GM19025 (cell line): ENCODE data around the gene CDH12.
"Not testable (repeated sequence)": the region's sequence is repeated elsewhere in the genome, so short reads cannot be mapped to it uniquely, and the experiment has no call there.

ENCODE experiments used
- ATAC-seq: cut with Tn5 transposase; IDR thresholded peaks from one replicate; pipeline ENCODE4 v1.9.1; 2021; ENCODE audit warnings: mild to moderate bottlenecking, low read depth, moderate library complexity; ENCODE audit not compliant: unreplicated experiment

CDH12 gene

GRCh38 chr5:22329683-22330082 lies 523.5 kb downstream of the CDH12 start:
- ATAC-seq, result no peak

- no peak for ATAC-seq
Measured at GRCh38 chr5:22319798-22320197, 533.3 kb downstream of the CDH12 start.

- ATAC-seq, result no peak
Measured at GRCh38 chr5:22316294-22316693, 536.9 kb downstream of the CDH12 start.

- not testable (repeated sequence) for ATAC-seq
Measured at GRCh38 chr5:22315052-22315451, 538.1 kb downstream of the CDH12 start.

GRCh38 chr5:22314548-22314947 lies 538.6 kb downstream of the CDH12 start:
- no peak for ATAC-seq

GRCh38 chr5:22306011-22306410 lies 547.1 kb downstream of the CDH12 start:
- ATAC-seq, result no peak

- ATAC-seq, result no peak
Measured at GRCh38 chr5:22295832-22296231, 557.3 kb downstream of the CDH12 start.

- no peak for ATAC-seq
Measured at GRCh38 chr5:22293147-22293546, 560.0 kb downstream of the CDH12 start.

GRCh38 chr5:22278164-22278563 lies 575.0 kb downstream of the CDH12 start:
- ATAC-seq, result no peak

- no peak for ATAC-seq
Measured at GRCh38 chr5:22277006-22277405, 576.1 kb downstream of the CDH12 start.

- not testable (repeated sequence) for ATAC-seq
Measured at GRCh38 chr5:22265855-22266254, 587.3 kb downstream of the CDH12 start.

- no peak for ATAC-seq
Measured at GRCh38 chr5:22258139-22258538, 595.0 kb downstream of the CDH12 start.

GRCh38 chr5:22250528-22250927 lies 602.6 kb downstream of the CDH12 start:
- no peak for ATAC-seq

- ATAC-seq, result no peak
Measured at GRCh38 chr5:22249209-22249729, 603.9 kb downstream of the CDH12 start.

GRCh38 chr5:22245770-22246169 lies 607.4 kb downstream of the CDH12 start:
- no peak for ATAC-seq

- no peak for ATAC-seq
Measured at GRCh38 chr5:22242532-22242931, 610.6 kb downstream of the CDH12 start.

GRCh38 chr5:22238047-22238446 lies 615.1 kb downstream of the CDH12 start:
- ATAC-seq, result no peak

- ATAC-seq, result no peak
Measured at GRCh38 chr5:22226423-22226822, 626.7 kb downstream of the CDH12 start.

GRCh38 chr5:22223079-22223478 lies 630.1 kb downstream of the CDH12 start:
- ATAC-seq, result no peak

GRCh38 chr5:22213703-22214495 lies 639.2 kb downstream of the CDH12 start:
- ATAC-seq, result not testable (repeated sequence)

- not testable (repeated sequence) for ATAC-seq
Measured at GRCh38 chr5:22212254-22212991, 640.7 kb downstream of the CDH12 start.

GRCh38 chr5:22208463-22208862 lies 644.7 kb downstream of the CDH12 start:
- ATAC-seq, result not testable (repeated sequence)
